Measurements from ENCODE around the gene FAM20C. TPM values are rescaled to one million over a fixed set of nuclear protein-coding genes. Genes with fewer than 3 reads are reported as not detected.

Gene FAM20C
- total RNA-seq, 1 donor from 2014 or later, result 0.11 TPM

GRCh38 chr7:256461-256940, 64.1 kb downstream of the FAM20C start:
- Mint-ChIP-seq H3K27ac (no peak overlapping the region), H3K9me3 (no peaks in the 10 kb centered on the region), H3K4me3 (no peak overlapping the region), H3K4me1 (no peaks in the 10 kb centered on the region), H3K27me3 (no peaks in the 10 kb centered on the region), H3K36me3 (ENCODE audit: low read depth) (no peaks in the 10 kb centered on the region)
- ChIA-PET POLR2A (no interaction called here), CTCF (no interaction called here)
- no peak for TF ChIP-seq CTCF (IDR thresholded peaks at IDR 0.05)
- intact Hi-C loops (cut with micrococcal nuclease), result no loop called here
- DNase-seq (no peak), ATAC-seq (ENCODE audit: low read depth) (no peak)

DNA sequence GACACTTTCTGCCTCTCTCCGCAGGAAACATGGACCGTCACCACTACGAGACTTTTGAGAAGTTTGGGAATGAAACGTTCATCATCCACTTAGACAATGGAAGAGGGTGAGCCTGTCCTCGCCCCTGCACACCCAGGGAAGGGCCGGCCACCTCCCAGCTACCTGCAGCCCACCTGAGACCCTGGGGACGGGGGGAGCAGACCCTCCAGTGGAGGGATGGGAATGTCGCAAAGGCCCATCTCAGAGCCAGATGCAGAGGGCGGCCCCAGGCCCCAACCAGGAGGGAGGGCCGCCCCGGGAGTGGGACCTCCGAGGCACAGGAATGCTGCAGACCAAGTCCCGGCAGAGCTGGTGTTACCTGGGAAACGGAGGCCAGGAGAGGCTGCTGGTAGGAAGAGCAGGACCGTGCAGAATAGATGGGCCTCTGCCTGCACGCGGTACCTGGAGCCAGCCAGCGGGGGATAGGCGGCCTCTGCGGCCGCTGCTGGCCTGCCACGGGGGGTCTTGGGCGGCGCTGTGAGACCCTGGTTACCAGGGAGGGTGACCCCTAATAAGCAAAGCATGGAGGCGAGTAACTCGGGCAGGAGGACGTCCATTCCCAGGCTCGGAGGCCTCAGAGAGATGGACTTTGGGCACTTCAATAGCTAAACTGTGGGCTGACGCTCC, 64.7 kb downstream of the FAM20C start:
- Mint-ChIP-seq H3K9me3 (no peaks in the 10 kb centered on the region), H3K36me3 (ENCODE audit: low read depth) (no peaks in the 10 kb centered on the region), H3K4me3 (no peak overlapping the region), H3K27me3 (no peaks in the 10 kb centered on the region), H3K27ac (no peak overlapping the region), H3K4me1 (no peaks in the 10 kb centered on the region)
- TF ChIP-seq CTCF (IDR thresholded peaks at IDR 0.05), result no peak
- intact Hi-C loops (cut with micrococcal nuclease), result no loop called here
- ATAC-seq (ENCODE audit: low read depth) (no peak), DNase-seq (no peak)
- CTCF ChIA-PET, result no interaction called here
- POLR2A ChIA-PET, result no interaction called here

DNA sequence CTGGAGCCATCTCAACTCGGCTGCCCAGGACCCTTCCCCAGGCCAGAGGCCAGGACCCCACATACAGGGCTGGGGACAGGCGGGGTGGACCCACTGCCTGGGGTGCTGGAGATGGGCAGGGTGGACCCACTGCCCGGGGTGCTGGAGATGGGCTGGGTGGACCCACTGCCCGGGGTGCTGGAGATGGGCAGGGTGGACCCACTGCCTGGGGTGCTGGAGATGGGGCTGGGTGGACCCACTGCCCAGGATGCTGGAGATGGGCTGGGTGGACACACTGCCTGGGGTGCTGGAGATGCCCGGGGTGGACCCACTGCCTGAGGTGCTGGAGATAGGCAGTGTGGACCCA, 65.2 kb downstream of the FAM20C start:
- Mint-ChIP-seq H3K36me3 (ENCODE audit: low read depth) (peaks cover 1% of the 10 kb centered on the region), H3K27ac (no peak overlapping the region), H3K4me1 (peaks cover 4% of the 10 kb centered on the region), H3K4me3 (no peak overlapping the region), H3K27me3 (no peaks in the 10 kb centered on the region), H3K9me3 (peaks cover 3% of the 10 kb centered on the region)
- no peak for DNase-seq
- POLR2A ChIA-PET, result no interaction called here
- intact Hi-C loops (cut with micrococcal nuclease), result no loop called here
- TF ChIP-seq CTCF (IDR thresholded peaks at IDR 0.05), result no peak
- ATAC-seq (ENCODE audit: low read depth), result no peak
- CTCF ChIA-PET, result no interaction called here

DNA sequence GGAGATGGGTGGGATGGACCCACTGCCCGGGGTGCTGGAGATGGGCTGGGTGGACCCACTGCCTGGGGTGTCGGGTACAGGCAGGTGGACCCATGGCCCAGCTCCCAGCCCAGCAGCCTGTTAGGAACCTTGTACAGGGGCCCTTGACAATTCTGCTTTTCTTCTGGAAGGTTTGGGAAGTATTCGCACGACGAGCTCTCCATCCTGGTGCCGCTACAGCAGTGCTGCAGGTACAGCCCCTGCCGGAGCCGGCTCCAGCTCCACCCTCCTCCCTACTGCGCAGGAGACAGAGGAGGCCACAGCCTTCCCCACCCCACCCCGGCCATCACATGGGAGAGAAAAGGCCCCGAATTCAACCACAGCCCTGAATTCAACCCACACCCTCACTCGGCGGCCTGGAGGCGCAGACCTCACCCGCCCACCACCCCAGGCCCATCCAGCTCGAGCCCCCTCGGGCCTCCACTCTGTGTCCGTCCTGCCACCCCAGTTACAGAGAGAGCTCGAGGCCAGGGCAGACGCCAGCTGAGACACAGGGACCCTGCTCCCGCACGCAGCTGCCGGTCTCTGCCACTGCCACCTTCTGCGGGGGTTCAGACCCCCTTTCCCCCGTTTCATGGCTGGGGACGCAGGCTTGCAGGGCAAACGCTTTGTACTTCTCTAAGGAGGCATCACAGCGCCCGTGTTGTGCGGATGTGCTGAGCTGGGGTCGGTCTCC, 66.3 kb downstream of the FAM20C start:
- Mint-ChIP-seq H3K4me1 (peaks cover 4% of the 10 kb centered on the region), H3K36me3 (ENCODE audit: low read depth) (peaks cover 1% of the 10 kb centered on the region), H3K4me3 (no peak overlapping the region), H3K27me3 (no peaks in the 10 kb centered on the region), H3K9me3 (peaks cover 3% of the 10 kb centered on the region), H3K27ac (no peak overlapping the region)
- intact Hi-C loops (cut with micrococcal nuclease), result no loop called here
- no peak for ATAC-seq (ENCODE audit: low read depth)
- ChIA-PET CTCF (no interaction called here), POLR2A (no interaction called here)
- no peak for DNase-seq
- no peak for TF ChIP-seq CTCF (IDR thresholded peaks at IDR 0.05)

DNA sequence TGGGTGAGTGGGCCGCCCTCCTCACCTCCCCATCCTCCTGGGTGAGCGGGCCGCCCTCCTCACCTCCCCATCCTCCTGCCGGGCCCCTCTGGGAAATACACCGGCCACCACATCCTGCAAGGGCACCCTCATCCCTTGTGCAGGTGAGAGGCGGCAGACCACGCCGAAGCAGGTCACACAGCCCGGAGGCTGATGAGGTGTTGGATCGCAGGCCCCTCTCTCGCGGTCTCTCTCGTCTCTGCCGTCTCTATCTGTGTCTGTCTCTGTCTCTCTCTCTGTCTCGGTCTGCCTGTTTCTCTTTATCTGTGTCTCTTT, 66.8 kb downstream of the FAM20C start:
- Mint-ChIP-seq H3K9me3 (peaks cover 3% of the 10 kb centered on the region), H3K4me1 (peaks cover 4% of the 10 kb centered on the region), H3K4me3 (no peak overlapping the region), H3K27me3 (no peaks in the 10 kb centered on the region), H3K36me3 (ENCODE audit: low read depth) (peaks cover 1% of the 10 kb centered on the region), H3K27ac (no peak overlapping the region)
- CTCF ChIA-PET, result no interaction called here
- ATAC-seq (ENCODE audit: low read depth) (no peak), DNase-seq (no peak)
- POLR2A ChIA-PET, result no interaction called here
- no peak for TF ChIP-seq CTCF (IDR thresholded peaks at IDR 0.05)
- intact Hi-C loops (cut with micrococcal nuclease), result no loop called here
